NCI-H2196 treated with DMSO at 0.1 percent for 48 hours (cell line): Measurements from ENCODE around the gene RARA.
A peak's percentile ranks its signal among the peaks of the same experiment; 100 is the strongest.

Source experiments
- DNase-seq: peaks from one replicate; lab custom pipeline; 2025; ENCODE audit not compliant: unreplicated experiment; lab: John Stamatoyannopoulos, UW

Gene RARA

DNA sequence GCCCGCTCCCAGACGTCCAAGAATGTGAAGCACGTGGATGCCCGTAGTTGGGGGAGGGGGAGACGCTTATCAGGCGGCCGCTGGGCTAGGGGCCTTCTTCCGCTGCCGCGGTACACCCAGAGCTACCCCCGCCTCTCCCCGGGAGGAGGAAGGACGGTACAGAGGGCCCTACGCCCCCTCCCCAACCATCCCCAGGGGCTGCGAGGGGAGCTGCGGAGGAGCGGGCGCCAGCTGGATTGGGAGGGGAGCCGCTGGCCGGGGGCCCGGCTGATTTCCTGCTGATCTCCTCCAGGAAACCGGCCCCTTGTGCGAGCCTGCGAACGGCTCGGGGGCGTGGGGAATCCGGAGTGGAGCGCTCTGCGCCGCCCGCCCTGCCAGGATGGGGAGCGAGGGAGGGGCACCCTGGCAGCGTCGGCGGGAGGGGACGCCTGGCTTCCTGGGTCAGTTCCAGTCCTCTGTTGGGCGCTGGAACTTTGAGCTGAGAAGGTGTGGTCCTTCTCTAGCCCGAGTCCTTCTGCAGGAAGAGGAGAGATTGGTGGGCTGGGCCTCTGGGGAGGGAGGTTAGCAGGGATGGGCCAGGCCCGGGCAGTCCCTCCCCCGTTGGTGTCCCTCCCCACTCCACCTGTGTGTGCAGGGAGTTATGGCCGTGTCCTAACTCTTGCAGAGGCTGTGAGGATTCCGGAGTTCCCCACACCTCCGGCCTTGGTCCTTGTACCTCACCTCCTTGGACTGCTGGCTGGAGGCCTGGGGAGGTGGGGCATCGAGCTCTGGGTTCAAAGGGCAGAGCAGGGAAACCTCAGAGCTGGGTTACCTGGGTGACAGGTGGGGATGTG lies 36.4 kb downstream of the RARA start:
- no peak for DNase-seq

GRCh38 chr17:40345994-40346764 lies 37.2 kb downstream of the RARA start:
- no peak for DNase-seq

- no peak for DNase-seq
Measured at GRCh38 chr17:40346765-40347158, 37.8 kb downstream of the RARA start.

DNA sequence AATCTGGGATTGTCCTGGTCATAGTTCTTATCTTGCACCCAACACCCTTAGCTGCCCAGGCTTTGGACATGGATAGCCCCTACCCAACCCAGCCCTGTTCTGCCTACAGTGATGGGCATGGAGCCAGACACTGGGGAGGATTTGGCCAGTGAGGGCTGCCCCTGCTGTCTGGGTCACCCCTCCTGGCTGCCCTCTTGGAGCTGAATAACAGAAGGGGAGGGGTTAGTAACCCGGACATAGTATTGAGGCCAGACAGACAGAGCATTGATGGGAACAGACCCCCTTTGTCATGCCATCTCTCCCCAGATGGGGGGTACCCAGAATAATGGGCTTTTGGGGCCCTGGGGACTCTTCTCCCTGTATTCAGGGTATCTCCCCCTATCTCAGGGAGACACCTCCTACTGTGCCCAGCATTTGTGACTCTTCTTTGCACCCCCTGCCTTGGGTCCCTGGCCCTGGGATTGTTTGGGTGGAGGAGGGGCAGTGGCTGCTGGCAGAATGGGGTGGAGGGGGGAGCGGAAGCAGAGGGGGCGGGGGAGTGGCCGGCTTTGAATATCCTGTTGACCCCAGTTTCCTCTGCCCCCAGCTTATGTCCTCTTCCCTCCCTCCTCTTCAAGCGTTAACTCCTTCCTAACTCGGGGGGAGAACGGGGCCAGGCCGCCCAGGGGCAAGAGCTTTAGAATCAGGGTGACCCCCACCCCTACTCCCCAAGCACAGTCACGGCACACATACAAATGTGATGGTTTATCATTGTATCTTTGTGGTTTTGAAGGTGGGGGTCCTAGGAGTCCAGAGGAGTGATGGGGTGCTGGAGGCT lies 38.5 kb downstream of the RARA start:
- DNase-seq = no peak

DNA sequence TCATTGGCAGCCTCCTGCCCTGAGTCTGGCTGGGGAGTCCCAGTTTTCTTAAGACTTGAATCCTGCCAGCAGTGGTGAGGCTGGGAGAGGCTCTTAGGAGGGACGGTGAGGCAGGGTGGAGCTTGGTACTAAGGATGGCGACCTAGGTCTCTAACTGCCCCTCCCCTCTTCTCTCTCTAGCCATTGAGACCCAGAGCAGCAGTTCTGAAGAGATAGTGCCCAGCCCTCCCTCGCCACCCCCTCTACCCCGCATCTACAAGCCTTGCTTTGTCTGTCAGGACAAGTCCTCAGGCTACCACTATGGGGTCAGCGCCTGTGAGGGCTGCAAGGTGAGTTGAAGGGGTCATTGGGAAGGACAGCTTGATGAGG lies 39.1 kb downstream of the RARA start:
- DNase-seq = no peak

DNA sequence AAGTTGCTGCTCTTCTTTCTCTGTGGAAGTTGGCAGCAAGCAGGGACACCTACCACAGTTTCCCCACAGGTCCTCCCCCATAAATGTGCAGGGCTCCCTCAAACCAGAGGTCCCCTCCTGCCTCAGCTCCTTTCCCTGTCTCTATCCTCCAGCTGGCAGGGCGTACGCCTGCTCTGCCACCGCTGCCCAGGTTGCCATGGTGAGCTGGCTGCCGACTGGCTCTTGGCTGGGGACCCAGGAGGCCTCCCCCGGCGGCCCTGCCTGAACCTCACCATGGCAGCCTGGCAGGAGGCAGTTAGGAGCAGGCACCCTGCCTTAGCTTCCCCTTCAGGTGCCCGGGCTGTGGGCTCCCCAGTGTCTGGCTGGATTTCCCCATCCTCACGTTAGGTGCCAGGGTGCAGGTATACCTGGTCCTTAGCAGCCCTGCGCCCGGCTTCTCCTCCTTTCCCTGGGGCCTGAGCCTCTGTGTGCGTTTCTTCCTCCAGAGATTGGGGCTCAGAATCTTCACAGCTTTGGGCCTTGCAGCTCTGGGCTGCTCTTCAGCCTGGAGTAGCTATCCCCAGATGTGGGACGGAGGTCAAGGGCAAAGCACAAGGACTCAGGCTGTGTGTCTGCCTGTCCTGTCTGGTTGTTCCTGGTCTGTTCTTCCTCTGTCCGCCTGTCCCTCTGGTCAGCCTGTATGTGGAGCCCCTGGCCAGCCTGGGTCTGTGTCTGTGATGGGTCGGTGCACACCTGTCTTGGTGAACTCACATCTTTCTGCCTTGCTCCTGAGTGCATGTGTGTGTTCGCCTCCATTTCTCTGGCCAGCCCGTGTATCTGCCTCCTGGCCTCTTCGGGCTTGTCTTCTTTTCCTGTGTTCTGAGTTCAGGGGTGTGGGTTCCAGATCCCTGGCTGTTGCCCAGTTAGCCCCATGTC lies 39.8 kb downstream of the RARA start:
- peak; percentile 30 for DNase-seq

- DNase-seq = no peak
Measured at GRCh38 chr17:40349477-40349894, 40.5 kb downstream of the RARA start.

DNA sequence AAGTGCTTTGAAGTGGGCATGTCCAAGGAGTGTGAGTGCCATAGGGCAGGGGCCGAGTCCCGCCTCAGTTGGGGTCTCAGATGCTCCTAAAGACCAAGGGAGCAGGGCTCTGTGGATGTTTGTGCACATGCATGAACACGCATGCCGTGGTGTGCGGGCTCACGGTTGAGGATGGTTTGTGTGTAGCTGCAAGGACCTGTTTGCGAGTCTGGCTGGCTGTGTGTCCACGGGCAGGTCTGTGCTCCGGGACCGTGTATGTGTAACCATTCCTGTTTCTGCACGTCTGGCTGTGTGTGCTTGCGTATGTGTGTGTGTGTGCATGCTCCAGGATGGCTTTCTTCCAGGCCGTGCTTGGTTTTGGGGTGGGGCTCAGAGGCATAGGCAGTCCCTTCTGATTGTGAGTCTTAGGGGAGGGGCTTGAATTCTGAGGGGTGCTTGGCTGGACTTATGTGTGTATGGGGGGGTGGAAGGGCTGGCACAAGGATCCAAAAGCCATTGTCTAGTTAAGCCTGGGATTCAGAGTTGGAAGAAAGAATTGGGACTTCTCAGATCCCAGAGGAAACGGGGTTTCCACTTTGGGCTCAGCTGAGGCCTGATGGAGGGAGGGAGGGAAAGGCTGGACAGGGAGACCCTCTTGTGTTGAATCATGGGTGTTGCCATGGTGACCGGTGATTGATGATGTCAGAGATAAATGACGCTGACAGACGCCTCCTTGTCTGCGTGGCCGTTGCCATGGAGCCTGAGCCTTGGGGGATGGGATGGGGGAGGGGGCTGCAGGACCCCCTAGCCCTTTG lies 41.1 kb downstream of the RARA start:
- no peak for DNase-seq

GRCh38 chr17:40350689-40351358 lies 41.8 kb downstream of the RARA start:
- no peak for DNase-seq

DNA sequence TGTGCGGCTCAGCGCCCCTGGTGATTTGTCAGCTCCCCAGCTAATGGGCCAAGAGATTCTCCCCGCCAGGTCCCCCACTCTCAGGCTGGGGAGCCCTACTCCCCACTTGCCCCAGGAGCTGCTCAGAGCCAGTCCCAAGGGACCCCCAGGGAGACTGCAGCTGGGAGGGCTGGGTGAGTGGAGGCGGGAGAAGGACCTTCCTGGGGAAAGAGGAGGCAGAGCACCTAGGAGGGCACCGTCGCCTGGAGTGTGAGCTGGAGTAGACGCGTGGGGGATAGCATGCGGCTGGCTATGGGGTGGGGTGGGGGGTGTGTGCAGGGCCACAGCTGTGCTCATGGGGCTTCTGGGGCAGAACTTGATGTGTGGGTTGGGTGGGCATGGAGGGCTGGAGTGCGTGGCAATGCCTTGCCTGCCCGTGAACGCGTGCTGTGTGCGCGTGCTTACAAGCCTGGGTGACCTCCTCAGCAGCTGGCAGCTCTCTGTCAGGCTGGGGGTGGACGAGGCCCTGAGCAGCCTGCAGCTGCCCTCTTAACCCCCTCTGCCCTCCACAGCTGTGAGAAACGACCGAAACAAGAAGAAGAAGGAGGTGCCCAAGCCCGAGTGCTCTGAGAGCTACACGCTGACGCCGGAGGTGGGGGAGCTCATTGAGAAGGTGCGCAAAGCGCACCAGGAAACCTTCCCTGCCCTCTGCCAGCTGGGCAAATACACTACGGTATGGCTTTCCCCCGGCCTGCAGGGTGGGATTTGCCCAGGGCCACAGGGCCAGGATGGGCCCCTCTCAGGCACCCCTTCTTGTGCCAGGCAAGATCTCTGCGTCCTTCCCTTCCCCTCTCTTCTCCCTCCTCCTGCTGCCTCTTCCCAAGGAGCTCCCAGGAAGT lies 42.6 kb downstream of the RARA start:
- no peak for DNase-seq

DNA sequence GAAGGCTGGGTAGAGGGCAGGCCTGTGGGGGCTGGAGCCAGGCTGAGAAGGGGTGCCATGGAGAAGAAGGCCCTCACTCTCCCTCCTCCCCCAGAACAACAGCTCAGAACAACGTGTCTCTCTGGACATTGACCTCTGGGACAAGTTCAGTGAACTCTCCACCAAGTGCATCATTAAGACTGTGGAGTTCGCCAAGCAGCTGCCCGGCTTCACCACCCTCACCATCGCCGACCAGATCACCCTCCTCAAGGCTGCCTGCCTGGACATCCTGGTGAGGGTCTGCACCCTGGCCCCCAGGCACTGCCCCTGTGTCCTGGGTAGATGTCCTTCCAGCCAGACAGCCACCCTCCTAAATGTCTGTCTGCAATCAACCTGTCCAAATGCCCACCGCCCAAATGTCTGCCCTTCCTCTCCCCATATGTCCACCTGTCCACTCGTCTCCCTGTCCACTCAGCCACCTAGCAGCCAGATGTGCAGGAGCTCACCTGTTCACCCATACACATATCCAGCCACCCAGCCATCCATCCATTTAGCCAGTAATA lies 43.3 kb downstream of the RARA start:
- DNase-seq = no peak

DNA sequence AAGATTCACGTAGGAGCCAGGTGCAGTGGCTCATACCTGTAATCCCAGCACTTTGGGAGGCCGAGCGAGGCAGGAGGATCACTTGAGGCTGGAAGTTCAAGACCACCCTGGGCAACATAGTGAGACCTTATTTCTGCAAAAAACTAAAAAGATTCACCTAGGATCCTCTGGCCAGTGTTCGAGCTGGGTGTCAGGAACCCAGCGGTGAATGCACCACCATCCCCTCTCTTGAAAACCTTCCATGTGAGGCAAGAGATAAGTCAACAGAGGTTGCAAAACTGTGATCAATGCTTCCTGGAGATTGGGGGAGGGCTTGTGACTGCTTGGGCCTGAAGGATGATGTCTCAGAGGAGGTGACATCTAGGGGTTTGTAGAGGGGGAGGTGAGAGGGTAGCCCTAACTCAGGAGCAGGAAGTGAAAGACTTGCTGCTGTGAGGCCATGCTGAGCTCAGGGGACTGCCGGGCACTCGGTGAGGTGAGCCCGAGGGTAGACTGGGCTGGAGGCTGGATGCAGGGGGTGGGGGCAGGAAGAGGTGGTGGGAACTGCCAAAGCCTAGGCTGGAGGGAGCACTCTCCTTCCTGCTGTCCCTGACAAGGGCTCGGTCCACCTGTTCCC lies 43.9 kb downstream of the RARA start:
- no peak for DNase-seq

DNA sequence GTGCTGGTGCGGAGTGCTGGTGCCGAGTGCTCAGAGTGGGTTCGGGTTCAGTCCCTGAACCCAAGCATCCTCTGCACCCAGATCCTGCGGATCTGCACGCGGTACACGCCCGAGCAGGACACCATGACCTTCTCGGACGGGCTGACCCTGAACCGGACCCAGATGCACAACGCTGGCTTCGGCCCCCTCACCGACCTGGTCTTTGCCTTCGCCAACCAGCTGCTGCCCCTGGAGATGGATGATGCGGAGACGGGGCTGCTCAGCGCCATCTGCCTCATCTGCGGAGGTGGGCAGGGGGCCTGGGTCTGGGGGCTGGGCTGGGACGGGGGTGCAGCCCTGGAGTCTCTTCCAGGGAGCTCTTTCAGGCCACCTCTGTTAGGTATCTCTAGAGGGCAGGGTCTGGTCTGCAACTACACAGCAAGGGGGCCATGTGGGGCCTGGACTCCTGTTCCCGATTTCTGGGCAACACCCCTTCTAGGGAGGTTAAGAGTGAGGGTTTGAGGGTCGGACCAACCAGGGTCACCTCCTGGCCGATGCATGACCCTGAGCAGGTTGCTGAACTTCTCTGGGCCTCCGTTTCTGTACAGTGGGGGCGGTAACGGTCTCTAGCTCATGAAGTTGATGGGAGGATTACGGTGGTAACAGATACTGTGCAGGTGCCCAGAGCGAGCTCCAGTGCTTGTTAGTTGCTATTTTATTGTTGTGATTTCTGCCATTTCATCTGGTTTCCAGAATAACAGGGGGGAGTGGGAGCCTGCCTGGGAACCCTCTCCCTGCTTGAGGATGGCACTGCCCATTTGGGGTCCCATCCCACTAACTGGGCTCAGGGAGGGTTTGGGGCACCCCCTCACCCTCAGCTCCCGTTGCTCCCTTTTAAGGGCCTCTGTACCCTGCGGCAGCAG lies 45.5 kb downstream of the RARA start:
- no peak for DNase-seq

- no peak for DNase-seq
Measured at GRCh38 chr17:40355123-40355803, 46.3 kb downstream of the RARA start.

DNA sequence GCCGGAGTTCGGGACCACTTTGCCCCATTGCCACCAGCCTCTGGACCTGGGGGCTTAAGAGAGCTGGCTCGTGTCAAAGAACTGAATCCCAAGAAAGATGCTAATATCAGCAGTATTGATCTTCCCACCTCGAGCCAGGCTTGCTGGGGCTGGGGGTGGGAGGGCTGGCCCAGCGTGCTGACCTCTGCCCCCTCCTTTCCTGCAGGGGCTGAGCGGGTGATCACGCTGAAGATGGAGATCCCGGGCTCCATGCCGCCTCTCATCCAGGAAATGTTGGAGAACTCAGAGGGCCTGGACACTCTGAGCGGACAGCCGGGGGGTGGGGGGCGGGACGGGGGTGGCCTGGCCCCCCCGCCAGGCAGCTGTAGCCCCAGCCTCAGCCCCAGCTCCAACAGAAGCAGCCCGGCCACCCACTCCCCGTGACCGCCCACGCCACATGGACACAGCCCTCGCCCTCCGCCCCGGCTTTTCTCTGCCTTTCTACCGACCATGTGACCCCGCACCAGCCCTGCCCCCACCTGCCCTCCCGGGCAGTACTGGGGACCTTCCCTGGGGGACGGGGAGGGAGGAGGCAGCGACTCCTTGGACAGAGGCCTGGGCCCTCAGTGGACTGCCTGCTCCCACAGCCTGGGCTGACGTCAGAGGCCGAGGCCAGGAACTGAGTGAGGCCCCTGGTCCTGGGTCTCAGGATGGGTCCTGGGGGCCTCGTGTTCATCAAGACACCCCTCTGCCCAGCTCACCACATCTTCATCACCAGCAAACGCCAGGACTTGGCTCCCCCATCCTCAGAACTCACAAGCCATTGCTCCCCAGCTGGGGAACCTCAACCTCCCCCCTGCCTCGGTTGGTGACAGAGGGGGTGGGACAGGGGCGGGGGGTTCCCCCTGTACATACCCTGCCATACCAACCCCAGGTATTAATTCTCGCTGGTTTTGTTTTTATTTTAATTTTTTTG lies 47.1 kb downstream of the RARA start:
- no peak for DNase-seq
